ENCODE results near the gene GLTP.
"Not testable (repeated sequence)": the region's sequence is repeated elsewhere in the genome, so short reads cannot be mapped to it uniquely, and the experiment has no call there.

The GLTP gene, protein sequence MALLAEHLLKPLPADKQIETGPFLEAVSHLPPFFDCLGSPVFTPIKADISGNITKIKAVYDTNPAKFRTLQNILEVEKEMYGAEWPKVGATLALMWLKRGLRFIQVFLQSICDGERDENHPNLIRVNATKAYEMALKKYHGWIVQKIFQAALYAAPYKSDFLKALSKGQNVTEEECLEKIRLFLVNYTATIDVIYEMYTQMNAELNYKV

DNA sequence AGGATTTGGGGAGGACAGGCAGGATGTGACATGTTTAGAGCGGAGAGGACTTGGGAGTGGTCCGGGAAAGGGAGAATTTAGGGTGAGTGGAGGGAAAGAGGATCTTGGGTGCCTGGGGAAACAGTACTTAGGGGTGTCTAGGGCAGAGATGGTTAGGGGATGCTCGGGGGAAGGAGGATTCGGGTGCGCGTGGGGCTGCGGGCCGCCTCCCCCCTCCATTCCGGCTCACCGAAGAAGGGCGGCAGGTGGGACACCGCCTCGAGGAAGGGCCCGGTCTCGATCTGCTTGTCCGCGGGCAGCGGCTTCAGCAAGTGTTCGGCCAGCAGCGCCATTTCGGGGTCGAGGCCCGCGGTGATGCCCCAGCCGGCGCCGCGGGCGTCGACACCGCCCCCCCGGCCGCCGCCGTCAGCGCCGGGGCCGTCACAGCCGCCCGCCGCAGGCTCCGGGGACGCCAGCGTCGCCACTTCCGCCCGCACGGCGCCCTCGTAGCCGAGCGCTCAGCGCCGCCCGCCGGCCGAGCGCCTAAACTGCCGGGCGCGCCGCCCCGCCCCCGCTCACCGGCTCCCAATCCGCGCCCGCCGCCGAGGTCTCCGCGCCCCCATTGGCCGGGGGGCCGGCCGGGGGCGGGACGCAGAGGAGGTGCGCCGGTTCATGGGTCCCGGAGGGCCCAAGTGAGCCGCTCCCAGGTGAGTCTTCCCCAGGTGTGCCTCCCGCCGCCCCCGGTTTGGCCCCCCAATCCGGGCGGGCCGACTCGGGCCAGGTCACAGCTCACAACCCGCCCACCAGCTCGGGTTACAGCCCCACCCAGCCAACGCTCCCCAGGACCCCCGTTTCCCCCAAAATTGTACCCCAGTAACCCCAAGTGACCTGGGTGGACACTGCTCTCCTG lies at the start of gene GLTP:
Gene GLTP, minus strand, starts transcription at position 499 of the 889 bp plus-strand sequence. Its CDS starts 167 bp downstream, at position 332.
- Histone ChIP-seq H3K36me3 (ENCODE audit: control insufficient read depth, insufficient read depth, low read length) (no peaks in the 10 kb centered on the region), H3K27me3 (ENCODE audit: control insufficient read depth, insufficient read depth, low read length) (no peaks in the 10 kb centered on the region), H3K9me3 (ENCODE audit: control insufficient read depth, low read length) (no peaks in the 10 kb centered on the region), H3K4me3 (ENCODE audit: low read depth, low read length) (peak within 1 kb of the TSS; percentile 69), H3K27ac (peak within 1 kb of the TSS; percentile 26), H3K9ac (peak within 1 kb of the TSS; percentile 49), H2AFZ (peak within 1 kb of the TSS; percentile 87), H3K4me1 (peaks cover 13% of the 10 kb centered on the region), H3K79me2 (peaks cover 31% of the 10 kb centered on the region), H3K4me2 (ENCODE audit: low read length) (peak within 1 kb of the TSS; percentile 93)
- TF ChIP-seq, protein P1, sequence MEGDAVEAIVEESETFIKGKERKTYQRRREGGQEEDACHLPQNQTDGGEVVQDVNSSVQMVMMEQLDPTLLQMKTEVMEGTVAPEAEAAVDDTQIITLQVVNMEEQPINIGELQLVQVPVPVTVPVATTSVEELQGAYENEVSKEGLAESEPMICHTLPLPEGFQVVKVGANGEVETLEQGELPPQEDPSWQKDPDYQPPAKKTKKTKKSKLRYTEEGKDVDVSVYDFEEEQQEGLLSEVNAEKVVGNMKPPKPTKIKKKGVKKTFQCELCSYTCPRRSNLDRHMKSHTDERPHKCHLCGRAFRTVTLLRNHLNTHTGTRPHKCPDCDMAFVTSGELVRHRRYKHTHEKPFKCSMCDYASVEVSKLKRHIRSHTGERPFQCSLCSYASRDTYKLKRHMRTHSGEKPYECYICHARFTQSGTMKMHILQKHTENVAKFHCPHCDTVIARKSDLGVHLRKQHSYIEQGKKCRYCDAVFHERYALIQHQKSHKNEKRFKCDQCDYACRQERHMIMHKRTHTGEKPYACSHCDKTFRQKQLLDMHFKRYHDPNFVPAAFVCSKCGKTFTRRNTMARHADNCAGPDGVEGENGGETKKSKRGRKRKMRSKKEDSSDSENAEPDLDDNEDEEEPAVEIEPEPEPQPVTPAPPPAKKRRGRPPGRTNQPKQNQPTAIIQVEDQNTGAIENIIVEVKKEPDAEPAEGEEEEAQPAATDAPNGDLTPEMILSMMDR (IDR thresholded peaks at IDR 0.05) = no peak

DNA sequence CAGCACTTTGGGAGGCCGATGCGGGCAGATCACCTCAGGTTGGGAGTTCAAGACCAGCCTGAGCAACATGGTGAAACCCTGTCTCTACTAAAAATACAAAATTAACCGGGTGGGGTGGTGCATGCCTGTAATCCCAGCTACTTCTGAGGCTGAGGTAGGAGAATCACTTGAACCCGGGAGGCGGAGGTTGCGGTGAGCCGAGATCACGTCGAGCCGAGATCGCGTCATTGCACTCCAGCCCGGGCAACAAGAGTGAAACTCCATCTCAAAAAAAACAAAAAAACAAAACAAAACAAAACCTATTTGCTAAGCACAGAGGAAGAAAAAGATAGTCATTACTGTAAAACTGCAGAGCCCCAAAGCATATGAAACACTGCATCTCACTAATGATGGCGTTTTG lies 49.0 kb upstream of the GLTP start:
- not testable (repeated sequence) for H3K27ac ChIP-seq; H2AFZ ChIP-seq; H3K9ac ChIP-seq; H3K4me1 ChIP-seq; H3K4me2 ChIP-seq (ENCODE audit: low read length); H3K9me3 ChIP-seq (ENCODE audit: control insufficient read depth, low read length); H3K36me3 ChIP-seq (ENCODE audit: control insufficient read depth, insufficient read depth, low read length); H3K27me3 ChIP-seq (ENCODE audit: control insufficient read depth, insufficient read depth, low read length); H3K79me2 ChIP-seq; H3K4me3 ChIP-seq (ENCODE audit: low read depth, low read length)

DNA sequence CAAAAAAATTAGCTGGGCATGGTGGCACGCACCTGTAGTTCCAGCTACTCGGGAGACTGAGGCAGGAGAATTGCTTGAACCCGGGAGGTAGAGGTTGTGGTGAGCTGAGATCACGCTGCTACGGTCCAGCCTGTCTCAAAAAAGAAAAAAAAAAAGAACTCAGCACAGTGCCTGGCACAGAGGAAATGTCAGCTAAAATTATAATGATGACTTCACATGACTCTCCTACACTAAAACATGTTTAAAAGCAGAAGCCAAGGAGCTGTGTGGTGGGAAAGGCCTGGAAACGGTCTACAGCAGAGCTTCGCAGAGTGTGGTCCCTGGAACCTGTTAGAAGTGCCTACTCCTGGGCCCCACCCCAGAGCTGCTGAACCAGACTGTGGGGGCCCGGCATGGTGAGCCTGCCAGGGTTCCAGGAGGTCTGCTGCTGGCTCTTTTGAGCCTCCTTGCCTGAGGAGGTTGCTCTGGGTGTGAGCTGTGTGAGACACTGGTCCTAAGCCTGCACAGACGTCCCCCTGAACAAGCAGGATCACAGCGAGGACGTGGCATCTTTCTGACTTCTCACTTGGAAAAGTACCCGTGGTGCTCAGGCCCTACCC lies 47.8 kb upstream of the GLTP start:
- Histone ChIP-seq H3K4me2 (ENCODE audit: low read length) (no peak overlapping the region), H3K9ac (no peak overlapping the region), H3K36me3 (ENCODE audit: control insufficient read depth, insufficient read depth, low read length) (no peaks in the 10 kb centered on the region), H3K4me1 (no peaks in the 10 kb centered on the region), H3K27me3 (ENCODE audit: control insufficient read depth, insufficient read depth, low read length) (no peaks in the 10 kb centered on the region), H3K79me2 (no peaks in the 10 kb centered on the region), H3K27ac (no peak overlapping the region), H3K4me3 (ENCODE audit: low read depth, low read length) (no peak overlapping the region), H3K9me3 (ENCODE audit: control insufficient read depth, low read length) (no peaks in the 10 kb centered on the region), H2AFZ (no peak overlapping the region)
- TF ChIP-seq, protein P1 (IDR thresholded peaks at IDR 0.05) = no peak

DNA sequence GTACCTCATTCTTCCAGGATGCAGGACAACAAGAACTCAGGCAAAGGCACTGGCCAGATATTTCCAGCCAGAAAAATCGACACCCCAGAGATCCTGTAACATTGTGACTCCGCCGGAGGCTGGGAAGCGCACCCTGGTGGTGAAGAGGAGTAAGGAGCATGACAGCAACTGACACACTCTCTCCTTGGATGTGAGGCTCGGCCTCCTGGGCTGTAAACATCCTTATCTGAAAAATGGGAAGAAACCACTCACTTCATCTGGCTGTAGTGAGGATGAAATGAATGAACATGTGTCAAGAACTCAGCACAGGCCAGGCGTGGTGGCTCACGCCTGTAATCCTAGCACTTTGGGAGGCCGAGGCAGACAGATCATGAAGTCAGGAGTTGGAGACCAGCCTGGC lies 47.3 kb upstream of the GLTP start:
- H3K9me3 ChIP-seq (ENCODE audit: control insufficient read depth, low read length) = no peaks in the 10 kb centered on the region
- H3K4me1 ChIP-seq = no peaks in the 10 kb centered on the region
- no peak overlapping the region for H3K4me3 ChIP-seq (ENCODE audit: low read depth, low read length)
- no peak overlapping the region for H3K27ac ChIP-seq
- H3K36me3 ChIP-seq (ENCODE audit: control insufficient read depth, insufficient read depth, low read length) = no peaks in the 10 kb centered on the region
- H2AFZ ChIP-seq = no peak overlapping the region
- TF ChIP-seq, protein P1 (IDR thresholded peaks at IDR 0.05) = peak; percentile 48
- H3K27me3 ChIP-seq (ENCODE audit: control insufficient read depth, insufficient read depth, low read length) = no peaks in the 10 kb centered on the region
- H3K4me2 ChIP-seq (ENCODE audit: low read length) = no peak overlapping the region
- H3K79me2 ChIP-seq = no peaks in the 10 kb centered on the region
- no peak overlapping the region for H3K9ac ChIP-seq

DNA sequence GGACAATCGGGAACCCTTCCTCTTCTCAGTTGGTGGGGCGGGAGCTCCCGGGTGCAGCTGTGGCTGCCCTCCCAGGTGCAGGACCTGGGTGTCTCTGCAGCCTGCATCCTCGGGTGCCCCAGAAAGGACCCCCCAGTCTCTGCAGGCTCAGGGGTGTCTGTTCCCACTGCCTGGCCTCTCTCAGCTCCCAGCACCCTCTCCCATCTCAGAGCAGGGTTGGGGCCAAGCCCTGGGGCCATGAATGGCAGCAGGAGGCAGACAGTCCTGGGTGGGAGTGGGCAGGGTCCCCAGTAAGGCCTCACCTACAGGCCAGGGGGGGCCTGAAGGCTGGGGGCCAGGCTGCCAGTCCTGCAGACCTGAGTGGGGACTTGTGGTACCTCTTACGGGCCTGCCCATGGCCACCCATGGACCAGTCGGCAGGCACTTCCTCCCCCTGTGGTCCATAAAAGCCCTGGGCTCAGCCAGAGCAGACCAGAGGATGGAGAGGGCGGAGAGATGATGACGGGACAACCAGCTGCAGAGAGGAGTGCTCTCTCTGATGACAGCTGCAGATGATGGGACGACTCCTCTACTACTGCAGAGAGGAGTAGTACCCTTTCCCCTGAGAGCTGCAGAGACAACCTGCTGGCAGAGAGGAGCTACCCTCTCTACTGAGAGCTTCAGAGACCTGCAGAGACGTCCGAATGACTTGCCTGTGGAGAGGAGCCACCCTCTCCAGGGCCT lies 46.3 kb upstream of the GLTP start:
- TF ChIP-seq, protein P1 (IDR thresholded peaks at IDR 0.05) = no peak
- no peak overlapping the region for H3K27ac ChIP-seq
- no peak overlapping the region for H3K9ac ChIP-seq
- H3K4me3 ChIP-seq (ENCODE audit: low read depth, low read length) = no peak overlapping the region
- H3K27me3 ChIP-seq (ENCODE audit: control insufficient read depth, insufficient read depth, low read length) = no peaks in the 10 kb centered on the region
- H3K36me3 ChIP-seq (ENCODE audit: control insufficient read depth, insufficient read depth, low read length) = no peaks in the 10 kb centered on the region
- H3K4me1 ChIP-seq = no peaks in the 10 kb centered on the region
- no peak overlapping the region for H3K4me2 ChIP-seq (ENCODE audit: low read length)
- no peaks in the 10 kb centered on the region for H3K9me3 ChIP-seq (ENCODE audit: control insufficient read depth, low read length)
- no peak overlapping the region for H2AFZ ChIP-seq
- H3K79me2 ChIP-seq = no peaks in the 10 kb centered on the region

All from parathyroid adenoma (tissue), 2 donors.